Ectodermal cell (in vitro differentiated cells): ENCODE measurements around the gene PPP1R15B.
A peak's percentile ranks its signal among the peaks of the same experiment; 100 is the strongest.

Experiments used
- H3K27ac ChIP-seq: 2 replicates; pipeline ENCODE4 v1.7.0; 2013; ENCODE audit warnings: mild to moderate bottlenecking, low read depth, low read length; ENCODE audit not compliant: insufficient read depth, poor library complexity, severe bottlenecking
- H3K27me3 ChIP-seq: 2 replicates; pipeline ENCODE4 v1.7.0; 2013; ENCODE audit warnings: mild to moderate bottlenecking, low read length; ENCODE audit not compliant: insufficient read depth, control insufficient read depth, poor library complexity, severe bottlenecking
- H3K36me3 ChIP-seq: one replicate; pipeline ENCODE4 v1.7.0; 2013; ENCODE audit warnings: low read length; ENCODE audit not compliant: control insufficient read depth, insufficient read depth
- H3K4me1 ChIP-seq: one replicate; pipeline ENCODE4 v1.7.0; 2013; ENCODE audit warnings: low read length; ENCODE audit not compliant: control insufficient read depth, insufficient read depth
- H3K4me3 ChIP-seq: 2 replicates; pipeline ENCODE4 v1.7.0; 2013; ENCODE audit warnings: low read depth, low read length, control low read depth; ENCODE audit not compliant: insufficient read depth
- H3K9me3 ChIP-seq: 2 replicates; pipeline ENCODE4 v1.7.0; 2013; ENCODE audit warnings: mild to moderate bottlenecking, low read length, moderate library complexity; ENCODE audit not compliant: control insufficient read depth
- WGBS, 2 experiments: methylation state at CpG; one replicate each; pipeline ENCODE4 v1.1.7; 2013; ENCODE audit warnings: missing lambda C conversion rate in 2 of 2; 5-methylcytosine and 5-hydroxymethylcytosine counted together

PPP1R15B gene

GRCh38 chr1:204367193-204367858 lies 44.3 kb downstream of the PPP1R15B start:
- no peak overlapping the region for H3K4me3 ChIP-seq
- no peaks in the 10 kb centered on the region for H3K9me3 ChIP-seq
- H3K4me1 ChIP-seq: peaks cover 6% of the 10 kb centered on the region
- no peak overlapping the region for H3K27ac ChIP-seq
- 89 to 92% methylated on average over 16 of the region's 16 CpGs for WGBS, 2 experiments
- no peaks in the 10 kb centered on the region for H3K36me3 ChIP-seq
- peaks cover 30% of the 10 kb centered on the region for H3K27me3 ChIP-seq

GRCh38 chr1:204366759-204367158 lies 44.9 kb downstream of the PPP1R15B start:
- 77 to 79% methylated on average over 7 of the region's 7 CpGs for WGBS, 2 experiments

GRCh38 chr1:204363335-204364114 lies 48.1 kb downstream of the PPP1R15B start:
- H3K4me3 ChIP-seq: peak overlapping the region; percentile 10
- WGBS, 2 experiments: 15 to 18% methylated on average over 27 of the region's 27 CpGs
- peaks cover 26% of the 10 kb centered on the region for H3K27me3 ChIP-seq
- peaks cover 21% of the 10 kb centered on the region for H3K4me1 ChIP-seq
- no peaks in the 10 kb centered on the region for H3K36me3 ChIP-seq
- H3K9me3 ChIP-seq: no peaks in the 10 kb centered on the region
- H3K27ac ChIP-seq: no peak overlapping the region

More at GRCh38 chr1:204366759-204367158, 44.9 kb downstream of the PPP1R15B start:
- H3K4me1 ChIP-seq: peaks cover 6% of the 10 kb centered on the region
- H3K27me3 ChIP-seq: peaks cover 26% of the 10 kb centered on the region
- no peaks in the 10 kb centered on the region for H3K9me3 ChIP-seq
- no peak overlapping the region for H3K27ac ChIP-seq
- H3K36me3 ChIP-seq: no peaks in the 10 kb centered on the region
- H3K4me3 ChIP-seq: no peak overlapping the region

- no peaks in the 10 kb centered on the region for H3K9me3 ChIP-seq
- H3K36me3 ChIP-seq: no peaks in the 10 kb centered on the region
- no peak overlapping the region for H3K4me3 ChIP-seq
- 70 to 77% methylated on average over 11 of the region's 11 CpGs for WGBS, 2 experiments
- no peak overlapping the region for H3K27ac ChIP-seq
- peaks cover 27% of the 10 kb centered on the region for H3K4me1 ChIP-seq
- H3K27me3 ChIP-seq: peaks cover 26% of the 10 kb centered on the region
These were observed 48.7 kb downstream of the PPP1R15B start for GRCh38 chr1:204362984-204363334.

DNA sequence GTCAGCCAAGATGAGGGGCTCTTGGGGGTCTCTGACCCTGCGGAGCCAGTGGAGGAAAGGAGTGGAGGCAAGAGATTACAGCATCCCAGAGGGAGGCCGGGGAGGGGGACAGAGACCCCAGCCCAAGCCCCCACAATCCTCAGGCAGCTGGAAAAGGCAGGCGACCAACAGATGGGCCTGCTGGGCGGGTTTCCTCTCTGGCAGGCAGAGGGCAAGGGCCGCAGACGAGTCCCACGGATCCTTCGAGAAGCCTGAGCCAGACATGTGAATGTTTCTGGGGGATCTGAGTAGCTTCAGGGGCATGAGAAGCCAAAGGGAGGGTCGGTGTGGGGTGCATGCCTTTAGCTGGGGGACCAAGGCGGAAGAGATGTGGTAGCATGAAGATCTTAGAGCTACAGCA lies 49.8 kb downstream of the PPP1R15B start:
- peaks cover 34% of the 10 kb centered on the region for H3K4me1 ChIP-seq
- WGBS, 2 experiments: 85% methylated on average over 10 of the region's 10 CpGs
- no peaks in the 10 kb centered on the region for H3K9me3 ChIP-seq
- no peak overlapping the region for H3K27ac ChIP-seq
- H3K36me3 ChIP-seq: no peaks in the 10 kb centered on the region
- peaks cover 26% of the 10 kb centered on the region for H3K27me3 ChIP-seq
- H3K4me3 ChIP-seq: no peak overlapping the region

DNA sequence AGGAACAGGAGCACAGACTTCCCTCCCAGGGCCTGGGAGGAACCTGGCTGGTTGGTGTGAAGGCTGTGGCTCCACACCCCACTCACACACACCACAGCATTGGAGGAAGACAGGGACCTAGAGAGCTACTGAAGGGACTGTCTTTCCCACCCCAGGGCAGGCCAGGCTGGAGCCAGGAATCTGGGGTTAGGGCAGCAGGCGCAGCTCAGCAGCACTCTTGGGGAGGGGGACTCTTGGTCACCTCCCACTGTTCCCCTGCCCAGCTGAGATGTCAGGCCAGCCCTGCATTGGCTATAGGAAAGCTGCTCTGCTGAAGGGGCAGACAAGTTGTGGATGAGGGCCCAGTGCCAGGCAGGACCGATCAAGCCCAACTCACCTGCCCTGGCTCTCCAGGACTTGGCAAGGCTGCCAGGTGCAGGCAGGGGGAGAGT lies 50.3 kb downstream of the PPP1R15B start:
- WGBS, 2 experiments: 81 to 88% methylated on average over 2 of the region's 2 CpGs
- Histone ChIP-seq H3K27me3 (peaks cover 26% of the 10 kb centered on the region), H3K4me1 (peaks cover 34% of the 10 kb centered on the region), H3K27ac (no peak overlapping the region), H3K4me3 (no peak overlapping the region), H3K9me3 (no peaks in the 10 kb centered on the region), H3K36me3 (no peaks in the 10 kb centered on the region)

GRCh38 chr1:204360314-204360713 lies 51.3 kb downstream of the PPP1R15B start:
- H3K4me3 ChIP-seq: no peak overlapping the region
- H3K27me3 ChIP-seq: peaks cover 26% of the 10 kb centered on the region
- peaks cover 34% of the 10 kb centered on the region for H3K4me1 ChIP-seq
- H3K36me3 ChIP-seq: no peaks in the 10 kb centered on the region
- H3K9me3 ChIP-seq: no peaks in the 10 kb centered on the region
- WGBS, 2 experiments: 54 to 62% methylated on average over 2 to 3 of the region's 4 CpGs
- no peak overlapping the region for H3K27ac ChIP-seq

DNA sequence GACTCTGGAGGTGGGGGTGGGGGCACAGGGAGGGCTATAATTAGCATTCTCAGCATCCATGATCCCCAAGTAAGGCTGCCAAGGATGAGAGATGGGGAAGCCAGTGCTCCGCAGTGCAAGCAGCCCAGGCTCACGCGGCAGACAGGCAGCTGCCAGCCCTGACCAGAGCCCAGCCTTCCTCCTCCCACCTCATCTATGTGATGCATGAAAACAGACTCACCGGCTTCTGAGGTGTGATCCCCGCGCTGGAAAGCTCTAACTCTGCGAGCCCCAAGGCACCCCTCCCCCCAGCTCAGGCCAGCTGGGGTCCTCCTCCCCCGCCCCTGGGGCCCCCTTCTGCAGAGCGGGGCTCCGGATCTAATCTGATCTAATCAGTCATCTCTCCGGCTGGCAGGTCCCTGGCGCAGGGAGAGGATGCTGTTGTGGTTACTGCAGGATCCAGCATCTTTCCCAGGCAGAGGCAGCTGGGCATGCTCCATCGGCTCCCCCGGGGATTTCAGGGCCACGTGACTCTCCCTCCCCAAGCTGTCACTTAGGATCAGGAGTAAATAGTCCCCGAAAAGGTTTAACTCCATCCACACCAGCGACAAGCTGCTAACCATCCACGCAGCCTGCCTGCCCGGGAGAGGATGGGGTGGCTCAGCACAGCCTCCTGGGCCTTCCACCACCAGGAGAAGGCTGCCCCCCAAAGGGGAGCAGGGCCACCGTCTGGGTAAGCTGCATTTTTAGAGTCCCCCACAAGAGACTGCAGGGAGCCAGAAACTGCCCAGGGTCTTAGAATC lies 52.0 kb downstream of the PPP1R15B start, which contains the start of gene PLEKHA6:
PLEKHA6 (minus strand) TSS at position 456 of the 782 bp plus-strand sequence. CDS start 86,202 bp downstream, outside the sequence.
- Histone ChIP-seq H3K27me3 (peaks cover 20% of the 10 kb centered on the region), H3K36me3 (no peaks in the 10 kb centered on the region), H3K9me3 (no peaks in the 10 kb centered on the region), H3K4me1 (peaks cover 34% of the 10 kb centered on the region), H3K27ac (no peak within 1 kb of the TSS), H3K4me3 (peak within 1 kb of the TSS; percentile 13)
- 4% methylated on average over 20 of the region's 20 CpGs for WGBS, 2 experiments

DNA sequence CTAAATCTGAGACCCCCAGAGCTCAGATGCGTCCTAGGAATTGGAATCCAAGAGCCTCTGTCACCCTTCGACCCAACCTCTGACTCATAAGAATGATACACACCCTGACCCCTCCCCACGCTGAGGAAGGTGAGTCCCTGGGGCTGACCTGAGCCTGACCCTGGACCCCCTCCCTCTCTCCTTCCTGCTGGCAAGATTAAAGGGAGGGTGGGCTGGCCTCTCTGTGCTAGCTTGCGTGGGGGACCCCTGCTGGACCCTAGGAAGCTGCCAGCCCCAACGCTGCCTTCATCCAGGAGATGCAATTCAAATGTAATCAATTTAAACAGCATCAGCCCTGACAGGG lies 52.5 kb downstream of the PPP1R15B start:
- peak overlapping the region; percentile 13 for H3K4me3 ChIP-seq
- peaks cover 15% of the 10 kb centered on the region for H3K27me3 ChIP-seq
- no peaks in the 10 kb centered on the region for H3K36me3 ChIP-seq
- H3K27ac ChIP-seq: no peak overlapping the region
- H3K9me3 ChIP-seq: no peaks in the 10 kb centered on the region
- WGBS, 2 experiments: 3 to 9% methylated on average over 5 of the region's 5 CpGs
- peaks cover 34% of the 10 kb centered on the region for H3K4me1 ChIP-seq

DNA sequence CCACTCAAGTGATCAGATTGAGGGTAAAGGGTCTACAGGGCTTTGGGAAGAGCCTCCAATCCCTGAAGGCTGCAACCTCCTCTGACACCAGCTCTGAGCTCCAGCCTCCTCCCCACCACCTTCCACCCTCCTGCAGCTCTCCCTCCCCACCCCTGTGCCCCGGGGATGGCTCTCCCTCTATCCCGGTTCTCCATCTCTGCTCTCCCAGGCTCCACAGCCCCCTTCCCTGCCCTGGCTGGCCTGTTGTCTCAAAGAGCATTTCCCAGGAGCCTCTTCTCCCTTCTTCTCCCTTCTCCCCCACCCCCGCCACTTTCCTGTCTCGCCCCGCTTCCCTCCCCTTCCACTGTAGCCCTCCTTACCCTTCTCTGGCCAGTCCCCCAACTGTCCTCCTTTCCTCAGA lies 53.0 kb downstream of the PPP1R15B start:
- H3K9me3 ChIP-seq: no peaks in the 10 kb centered on the region
- no peaks in the 10 kb centered on the region for H3K36me3 ChIP-seq
- H3K27ac ChIP-seq: no peak overlapping the region
- no peak overlapping the region for H3K4me3 ChIP-seq
- peaks cover 34% of the 10 kb centered on the region for H3K4me1 ChIP-seq
- 29 to 32% methylated on average over 5 of the region's 5 CpGs for whole genome bisulfite sequencing, 2 experiments
- peaks cover 11% of the 10 kb centered on the region for H3K27me3 ChIP-seq
